Gastrocnemius medialis (tissue), 4 donors: ENCODE results near the gene CLDN20.

Experiments used
- CTCF ChIP-seq, 5 experiments: fragments of 450-650 bp in 3 of 5; fragments of 200-600 bp in 2 of 5; sonication (generic) in 2 of 5; IDR thresholded peaks in 4 of 5; conservative IDR thresholded peaks in 1 of 5; 1 replicate in 4 of 5; 2 replicates in 1 of 5; pipeline ENCODE4 v1.5.1; 2016 to 2019; ENCODE audit warnings: antibody characterized with exemption in 5 of 5, mild to moderate bottlenecking in 3 of 5, moderate library complexity in 3 of 5
- POLR2A ChIP-seq, 2 donors: fragments of 450-650 bp; IDR thresholded peaks; one replicate each; pipeline ENCODE4 v1.6.1; 2017; ENCODE audit warnings: antibody characterized with exemption in 2 of 2, mild to moderate bottlenecking in 2 of 2, moderate library complexity in 2 of 2

- TF ChIP-seq CTCF (IDR thresholded peaks at IDR 0.05 in 4 of 5, conservative IDR thresholded peaks at IDR 0.05 in 1 of 5) (no peak), POLR2A (IDR thresholded peaks at IDR 0.05) (no peak)
Observed at GRCh38 chr6:155311583-155311982, 47.8 kb downstream of the CLDN20 start.
